ENCODE measurements around the gene HDHD2. TPM values are rescaled to one million over a fixed set of nuclear protein-coding genes. Genes with fewer than 3 reads are reported as not detected.

HDHD2 gene
- total and polyA plus RNA-seq, 2 of the 13 experiments (the other 11 are each of a cell fraction or from before 2014, with no cell fraction given): 10.2 to 34.7 TPM

DNA sequence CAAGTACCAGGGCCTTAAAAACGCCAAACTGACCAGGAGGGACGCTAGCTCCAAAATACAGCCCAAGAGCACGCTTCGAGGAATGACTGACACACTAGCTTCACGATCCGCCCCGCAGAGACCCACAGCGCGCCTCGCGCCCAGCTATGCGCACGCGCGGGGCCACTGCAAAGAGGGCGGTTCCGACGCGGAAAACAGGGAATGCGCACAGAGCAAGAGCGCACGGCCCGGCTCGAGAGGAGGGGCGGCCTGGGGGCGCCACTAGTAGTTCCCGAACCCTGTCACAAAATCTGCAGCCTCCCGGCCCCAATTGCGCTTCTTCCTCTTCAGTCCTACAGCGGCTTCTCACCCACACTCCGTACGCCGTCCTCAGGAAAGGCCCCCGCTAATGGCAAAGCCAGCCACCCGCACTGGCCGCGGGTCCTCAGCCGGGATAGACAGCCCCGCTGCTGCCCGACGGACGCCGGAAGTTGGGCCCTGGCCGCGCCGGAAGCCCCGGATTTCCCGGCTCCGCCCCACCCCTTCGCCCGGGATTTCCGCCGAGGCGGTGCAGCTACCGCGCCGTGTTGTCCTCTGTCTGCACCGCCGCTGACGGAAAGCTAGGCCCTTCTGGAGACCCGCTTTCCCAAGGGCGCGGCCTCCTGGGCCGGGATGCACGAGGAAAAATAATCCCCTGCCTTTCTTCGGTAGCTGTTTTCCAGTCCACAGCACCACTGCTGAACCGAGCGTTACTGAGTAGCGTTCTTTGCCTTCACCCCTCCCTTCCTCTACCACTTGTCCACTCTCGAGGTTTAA, at the start of gene HDHD2 (continued):
- TF ChIP-seq PITX1 (CRISPR knock-in tag; IDR thresholded peaks at IDR 0.05) (peak; percentile 60; the same call in 1 of the 2 replicates), TMF1 (CRISPR knock-in tag; IDR thresholded peaks at IDR 0.05; ENCODE audit: low read depth) (no peak), FOXA1 (IDR thresholded peaks at IDR 0.05) (no peak), FOXA1 (CRISPR knock-in tag; IDR thresholded peaks at IDR 0.05) (no peak), TAF15 (IDR thresholded peaks at IDR 0.05; ENCODE audit: low read depth, low read length, poor library complexity, severe bottlenecking) (no peak), ZNF792 (CRISPR knock-in tag; IDR thresholded peaks at IDR 0.05) (peak; percentile 54; the same call in 1 of the 2 replicates), ZNF777 (CRISPR knock-in tag; IDR thresholded peaks at IDR 0.05) (peak; percentile 84), ZFX (CRISPR knock-in tag; IDR thresholded peaks at IDR 0.05; ENCODE audit: low read depth) (peak; percentile 96), SOX5 (CRISPR knock-in tag; IDR thresholded peaks at IDR 0.05; ENCODE audit: borderline replicate concordance) (peak; percentile 35; the same call in 1 of the 2 replicates), ISL2 (CRISPR knock-in tag; IDR thresholded peaks at IDR 0.05) (peak; percentile 6; the same call in 1 of the 2 replicates), MBNL3 (CRISPR knock-in tag; conservative IDR thresholded peaks at IDR 0.05) (no peak), PHF5A (CRISPR knock-in tag; IDR thresholded peaks at IDR 0.05; ENCODE audit: low read depth, unreplicated experiment) (no peak), PAF1 (CRISPR knock-in tag; IDR thresholded peaks at IDR 0.05) (no peak), EHMT2 (IDR thresholded peaks at IDR 0.05; ENCODE audit: borderline replicate concordance, low read depth, low read length) (no peak), ASH2L (IDR thresholded peaks at IDR 0.05; ENCODE audit: insufficient read length, low read depth, low read length) (peak; percentile 90), PHF21A (CRISPR knock-in tag; IDR thresholded peaks at IDR 0.05) (peak; percentile 79; the same call in 1 of the 2 replicates), IKZF4 (CRISPR knock-in tag; IDR thresholded peaks at IDR 0.05; ENCODE audit: borderline replicate concordance, low read depth, not compliant biosample characterization) (no peak)
- TF ChIP-seq, protein P1, sequence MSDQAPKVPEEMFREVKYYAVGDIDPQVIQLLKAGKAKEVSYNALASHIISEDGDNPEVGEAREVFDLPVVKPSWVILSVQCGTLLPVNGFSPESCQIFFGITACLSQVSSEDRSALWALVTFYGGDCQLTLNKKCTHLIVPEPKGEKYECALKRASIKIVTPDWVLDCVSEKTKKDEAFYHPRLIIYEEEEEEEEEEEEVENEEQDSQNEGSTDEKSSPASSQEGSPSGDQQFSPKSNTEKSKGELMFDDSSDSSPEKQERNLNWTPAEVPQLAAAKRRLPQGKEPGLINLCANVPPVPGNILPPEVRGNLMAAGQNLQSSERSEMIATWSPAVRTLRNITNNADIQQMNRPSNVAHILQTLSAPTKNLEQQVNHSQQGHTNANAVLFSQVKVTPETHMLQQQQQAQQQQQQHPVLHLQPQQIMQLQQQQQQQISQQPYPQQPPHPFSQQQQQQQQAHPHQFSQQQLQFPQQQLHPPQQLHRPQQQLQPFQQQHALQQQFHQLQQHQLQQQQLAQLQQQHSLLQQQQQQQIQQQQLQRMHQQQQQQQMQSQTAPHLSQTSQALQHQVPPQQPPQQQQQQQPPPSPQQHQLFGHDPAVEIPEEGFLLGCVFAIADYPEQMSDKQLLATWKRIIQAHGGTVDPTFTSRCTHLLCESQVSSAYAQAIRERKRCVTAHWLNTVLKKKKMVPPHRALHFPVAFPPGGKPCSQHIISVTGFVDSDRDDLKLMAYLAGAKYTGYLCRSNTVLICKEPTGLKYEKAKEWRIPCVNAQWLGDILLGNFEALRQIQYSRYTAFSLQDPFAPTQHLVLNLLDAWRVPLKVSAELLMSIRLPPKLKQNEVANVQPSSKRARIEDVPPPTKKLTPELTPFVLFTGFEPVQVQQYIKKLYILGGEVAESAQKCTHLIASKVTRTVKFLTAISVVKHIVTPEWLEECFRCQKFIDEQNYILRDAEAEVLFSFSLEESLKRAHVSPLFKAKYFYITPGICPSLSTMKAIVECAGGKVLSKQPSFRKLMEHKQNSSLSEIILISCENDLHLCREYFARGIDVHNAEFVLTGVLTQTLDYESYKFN (CRISPR knock-in tag; conservative IDR thresholded peaks at IDR 0.05): no peak
- TF ChIP-seq, protein P2, sequence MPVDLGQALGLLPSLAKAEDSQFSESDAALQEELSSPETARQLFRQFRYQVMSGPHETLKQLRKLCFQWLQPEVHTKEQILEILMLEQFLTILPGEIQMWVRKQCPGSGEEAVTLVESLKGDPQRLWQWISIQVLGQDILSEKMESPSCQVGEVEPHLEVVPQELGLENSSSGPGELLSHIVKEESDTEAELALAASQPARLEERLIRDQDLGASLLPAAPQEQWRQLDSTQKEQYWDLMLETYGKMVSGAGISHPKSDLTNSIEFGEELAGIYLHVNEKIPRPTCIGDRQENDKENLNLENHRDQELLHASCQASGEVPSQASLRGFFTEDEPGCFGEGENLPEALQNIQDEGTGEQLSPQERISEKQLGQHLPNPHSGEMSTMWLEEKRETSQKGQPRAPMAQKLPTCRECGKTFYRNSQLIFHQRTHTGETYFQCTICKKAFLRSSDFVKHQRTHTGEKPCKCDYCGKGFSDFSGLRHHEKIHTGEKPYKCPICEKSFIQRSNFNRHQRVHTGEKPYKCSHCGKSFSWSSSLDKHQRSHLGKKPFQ (CRISPR knock-in tag; IDR thresholded peaks at IDR 0.05; ENCODE audit: insufficient replicate concordance): peak; percentile 72
- TF ChIP-seq, protein P3, sequence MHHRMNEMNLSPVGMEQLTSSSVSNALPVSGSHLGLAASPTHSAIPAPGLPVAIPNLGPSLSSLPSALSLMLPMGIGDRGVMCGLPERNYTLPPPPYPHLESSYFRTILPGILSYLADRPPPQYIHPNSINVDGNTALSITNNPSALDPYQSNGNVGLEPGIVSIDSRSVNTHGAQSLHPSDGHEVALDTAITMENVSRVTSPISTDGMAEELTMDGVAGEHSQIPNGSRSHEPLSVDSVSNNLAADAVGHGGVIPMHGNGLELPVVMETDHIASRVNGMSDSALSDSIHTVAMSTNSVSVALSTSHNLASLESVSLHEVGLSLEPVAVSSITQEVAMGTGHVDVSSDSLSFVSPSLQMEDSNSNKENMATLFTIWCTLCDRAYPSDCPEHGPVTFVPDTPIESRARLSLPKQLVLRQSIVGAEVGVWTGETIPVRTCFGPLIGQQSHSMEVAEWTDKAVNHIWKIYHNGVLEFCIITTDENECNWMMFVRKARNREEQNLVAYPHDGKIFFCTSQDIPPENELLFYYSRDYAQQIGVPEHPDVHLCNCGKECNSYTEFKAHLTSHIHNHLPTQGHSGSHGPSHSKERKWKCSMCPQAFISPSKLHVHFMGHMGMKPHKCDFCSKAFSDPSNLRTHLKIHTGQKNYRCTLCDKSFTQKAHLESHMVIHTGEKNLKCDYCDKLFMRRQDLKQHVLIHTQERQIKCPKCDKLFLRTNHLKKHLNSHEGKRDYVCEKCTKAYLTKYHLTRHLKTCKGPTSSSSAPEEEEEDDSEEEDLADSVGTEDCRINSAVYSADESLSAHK (CRISPR knock-in tag; IDR thresholded peaks at IDR 0.05; ENCODE audit: borderline replicate concordance): no peak
- TF ChIP-seq, protein P4, sequence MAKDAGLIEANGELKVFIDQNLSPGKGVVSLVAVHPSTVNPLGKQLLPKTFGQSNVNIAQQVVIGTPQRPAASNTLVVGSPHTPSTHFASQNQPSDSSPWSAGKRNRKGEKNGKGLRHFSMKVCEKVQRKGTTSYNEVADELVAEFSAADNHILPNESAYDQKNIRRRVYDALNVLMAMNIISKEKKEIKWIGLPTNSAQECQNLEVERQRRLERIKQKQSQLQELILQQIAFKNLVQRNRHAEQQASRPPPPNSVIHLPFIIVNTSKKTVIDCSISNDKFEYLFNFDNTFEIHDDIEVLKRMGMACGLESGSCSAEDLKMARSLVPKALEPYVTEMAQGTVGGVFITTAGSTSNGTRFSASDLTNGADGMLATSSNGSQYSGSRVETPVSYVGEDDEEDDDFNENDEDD (CRISPR knock-in tag; IDR thresholded peaks at IDR 0.05; ENCODE audit: borderline replicate concordance): peak; percentile 60
